KOPT-K1 (cell line): ENCODE results near the gene BSPRY.
"Not testable (repeated sequence)": the region's sequence is repeated elsewhere in the genome, so short reads cannot be mapped to it uniquely, and the experiment has no call there.

Experiments used
- H3K27ac ChIP-seq: fragments of 200-600 bp; sonication (generic); 2 replicates; pipeline ENCODE4 v1.5.1; 2016; ENCODE audit warnings: antibody characterized with exemption, mild to moderate bottlenecking, low read depth, low read length; ENCODE audit not compliant: poor library complexity, severe bottlenecking
- H3K36me3 ChIP-seq: fragments of 200-600 bp; sonication (generic); 2 replicates; pipeline ENCODE4 v1.5.1; 2017; ENCODE audit warnings: antibody characterized with exemption, mild to moderate bottlenecking, low read length, moderate library complexity; ENCODE audit not compliant: insufficient read depth
- H3K9me3 ChIP-seq: fragments of 200-600 bp; sonication (generic); 2 replicates; pipeline ENCODE4 v1.5.1; 2017; ENCODE audit warnings: antibody characterized with exemption, low read length, mild to moderate bottlenecking; ENCODE audit not compliant: insufficient read depth, poor library complexity, severe bottlenecking

The BSPRY gene

GRCh38 chr9:113352411-113352810 lies 3.1 kb downstream of the BSPRY start:
- Histone ChIP-seq H3K27ac (no peak overlapping the region), H3K9me3 (no peaks in the 10 kb centered on the region), H3K36me3 (no peaks in the 10 kb centered on the region)

- Histone ChIP-seq H3K27ac (no peak overlapping the region), H3K9me3 (no peaks in the 10 kb centered on the region), H3K36me3 (no peaks in the 10 kb centered on the region)
Observed at GRCh38 chr9:113355040-113355596, 5.8 kb downstream of the BSPRY start.

GRCh38 chr9:113356686-113357292 lies 7.4 kb downstream of the BSPRY start:
- H3K36me3 ChIP-seq: no peaks in the 10 kb centered on the region
- H3K27ac ChIP-seq: no peak overlapping the region
- no peaks in the 10 kb centered on the region for H3K9me3 ChIP-seq

- H3K27ac ChIP-seq: no peak overlapping the region
- H3K9me3 ChIP-seq: no peaks in the 10 kb centered on the region
- H3K36me3 ChIP-seq: no peaks in the 10 kb centered on the region
Observed at GRCh38 chr9:113359385-113359784, 10.0 kb downstream of the BSPRY start.

- Histone ChIP-seq H3K27ac (no peak overlapping the region), H3K9me3 (no peaks in the 10 kb centered on the region), H3K36me3 (no peaks in the 10 kb centered on the region)
Observed at GRCh38 chr9:113360242-113360842, 11.0 kb downstream of the BSPRY start.

- no peak overlapping the region for H3K27ac ChIP-seq
- H3K9me3 ChIP-seq: no peaks in the 10 kb centered on the region
- no peaks in the 10 kb centered on the region for H3K36me3 ChIP-seq
Observed at GRCh38 chr9:113361304-113362018, 12.1 kb downstream of the BSPRY start.

GRCh38 chr9:113363336-113363735 lies 14.0 kb downstream of the BSPRY start:
- Histone ChIP-seq H3K9me3 (no peaks in the 10 kb centered on the region), H3K36me3 (no peaks in the 10 kb centered on the region), H3K27ac (no peak overlapping the region)

GRCh38 chr9:113364951-113365350 lies 15.6 kb downstream of the BSPRY start:
- Histone ChIP-seq H3K9me3 (no peaks in the 10 kb centered on the region), H3K27ac (no peak overlapping the region), H3K36me3 (no peaks in the 10 kb centered on the region)

GRCh38 chr9:113365652-113366051 lies 16.3 kb downstream of the BSPRY start:
- not testable (repeated sequence) for H3K27ac ChIP-seq, H3K9me3 ChIP-seq, H3K36me3 ChIP-seq

- Histone ChIP-seq H3K27ac (no peak overlapping the region), H3K9me3 (no peaks in the 10 kb centered on the region), H3K36me3 (peaks cover 10% of the 10 kb centered on the region; the same call in 1 of the 2 replicates)
Observed at GRCh38 chr9:113368348-113368981, 19.1 kb downstream of the BSPRY start.

- H3K9me3 ChIP-seq: no peaks in the 10 kb centered on the region
- peaks cover 18% of the 10 kb centered on the region for H3K36me3 ChIP-seq
- H3K27ac ChIP-seq: no peak overlapping the region
Observed at GRCh38 chr9:113368982-113369854, 19.9 kb downstream of the BSPRY start.

- Histone ChIP-seq H3K36me3 (peaks cover 21% of the 10 kb centered on the region), H3K9me3 (no peaks in the 10 kb centered on the region), H3K27ac (no peak overlapping the region)
Observed at GRCh38 chr9:113369855-113370140, 20.5 kb downstream of the BSPRY start.

- peaks cover 26% of the 10 kb centered on the region for H3K36me3 ChIP-seq
- H3K9me3 ChIP-seq: no peaks in the 10 kb centered on the region
- H3K27ac ChIP-seq: no peak overlapping the region
Observed at GRCh38 chr9:113370806-113371325, 21.5 kb downstream of the BSPRY start.

GRCh38 chr9:113372059-113372458 lies 22.7 kb downstream of the BSPRY start:
- Histone ChIP-seq H3K36me3 (peaks cover 26% of the 10 kb centered on the region), H3K9me3 (no peaks in the 10 kb centered on the region), H3K27ac (no peak overlapping the region)
